SK-N-SH (cell line): ENCODE data around the gene CNTNAP5.

ENCODE experiments used
- CTCF ChIP-seq: fragments of 200-600 bp; sonication (generic); IDR thresholded peaks from 2 replicates; pipeline ENCODE4 v1.6.1; 2017; ENCODE audit warnings: antibody characterized with exemption, mild to moderate bottlenecking, moderate library complexity
- EP300 ChIP-seq, 2 experiments: IDR thresholded peaks; 2 replicates each; pipeline versions ENCODE4 v1.4.0 to v1.6.1; 2012; ENCODE audit warnings: borderline replicate concordance in 1 of 2, low read depth in 1 of 2, low read length in 1 of 2
- EZH2phosphoT487 ChIP-seq: fragments of 200-600 bp; sonication (generic); IDR thresholded peaks from 2 replicates; pipeline ENCODE4 v1.6.1; 2017; ENCODE audit warnings: low read depth, mixed run types, mild to moderate bottlenecking, antibody characterized with exemption, moderate library complexity, borderline replicate concordance
- FOSL2 ChIP-seq: IDR thresholded peaks from 2 replicates; pipeline ENCODE4 v1.4.0; 2012; ENCODE audit warnings: low read depth, mild to moderate bottlenecking, moderate library complexity, borderline replicate concordance
- FOXJ3 ChIP-seq: sonication (generic); formaldehyde crosslinking; IDR thresholded peaks from 2 replicates; pipeline ENCODE4 v1.5.1; 2020; ENCODE audit warnings: mild to moderate bottlenecking, missing genetic modification reagents
- GATA2 ChIP-seq: sonication (generic); formaldehyde crosslinking; IDR thresholded peaks from 2 replicates; pipeline ENCODE4 v1.5.0; 2020; ENCODE audit warnings: mild to moderate bottlenecking, missing genetic modification reagents
- PBX3 ChIP-seq: IDR thresholded peaks from 2 replicates; pipeline ENCODE4; 2012
- RAD21 ChIP-seq: IDR thresholded peaks from 2 replicates; pipeline ENCODE4 v1.6.1; 2012; ENCODE audit warnings: mild to moderate bottlenecking, low read length
- RFX5 ChIP-seq: IDR thresholded peaks from 2 replicates; pipeline ENCODE4 v1.6.1; 2012; ENCODE audit warnings: mild to moderate bottlenecking, improper control_type of control experiment, low read length
- SMC3 ChIP-seq: IDR thresholded peaks from 2 replicates; pipeline ENCODE4 v1.6.1; 2012; ENCODE audit warnings: low read depth, low read length, improper control_type of control experiment
- TAF1 ChIP-seq: IDR thresholded peaks from 2 replicates; pipeline ENCODE4 v1.6.1; 2012; ENCODE audit warnings: low read depth, mild to moderate bottlenecking, low read length, moderate library complexity, borderline replicate concordance
- TCF12 ChIP-seq: IDR thresholded peaks from 2 replicates; pipeline ENCODE4 v1.4.0; 2012
- USF2 ChIP-seq: fragments of 150-350 bp; IDR thresholded peaks from 2 replicates; pipeline ENCODE4 v1.6.1; 2017; ENCODE audit warnings: antibody characterized with exemption, low read length, low read depth, borderline replicate concordance

- TF ChIP-seq CTCF: no peak
- no peak for TF ChIP-seq EZH2phosphoT487
- TF ChIP-seq RAD21: no peak
- no peak for TF ChIP-seq FOSL2
- TF ChIP-seq RFX5: no peak
- TF ChIP-seq PBX3: no peak
- TF ChIP-seq TCF12: no peak
- no peak for TF ChIP-seq EP300 (IDR thresholded peaks at IDR 0.05; ENCODE audit: borderline replicate concordance in 1 of 2, low read depth in 1 of 2, low read length in 1 of 2)
- TF ChIP-seq TAF1: no peak
- TF ChIP-seq USF2: no peak
- TF ChIP-seq SMC3: no peak
- no peak for TF ChIP-seq GATA2 (CRISPR knock-in tag)
- TF ChIP-seq FOXJ3 (CRISPR knock-in tag): no peak
Measured at GRCh38 chr2:124080281-124081153, 55.4 kb downstream of the CNTNAP5 start.
